Measurements from ENCODE around the gene CCNL1. TPM values are rescaled to one million over a fixed set of nuclear protein-coding genes. Genes with fewer than 3 reads are reported as not detected.
A peak's percentile ranks its signal among the peaks of the same experiment; 100 is the strongest.

CCNL1 gene
- total and polyA plus RNA-seq, 2 experiments from 2014 or later, result 125 to 300 TPM

DNA sequence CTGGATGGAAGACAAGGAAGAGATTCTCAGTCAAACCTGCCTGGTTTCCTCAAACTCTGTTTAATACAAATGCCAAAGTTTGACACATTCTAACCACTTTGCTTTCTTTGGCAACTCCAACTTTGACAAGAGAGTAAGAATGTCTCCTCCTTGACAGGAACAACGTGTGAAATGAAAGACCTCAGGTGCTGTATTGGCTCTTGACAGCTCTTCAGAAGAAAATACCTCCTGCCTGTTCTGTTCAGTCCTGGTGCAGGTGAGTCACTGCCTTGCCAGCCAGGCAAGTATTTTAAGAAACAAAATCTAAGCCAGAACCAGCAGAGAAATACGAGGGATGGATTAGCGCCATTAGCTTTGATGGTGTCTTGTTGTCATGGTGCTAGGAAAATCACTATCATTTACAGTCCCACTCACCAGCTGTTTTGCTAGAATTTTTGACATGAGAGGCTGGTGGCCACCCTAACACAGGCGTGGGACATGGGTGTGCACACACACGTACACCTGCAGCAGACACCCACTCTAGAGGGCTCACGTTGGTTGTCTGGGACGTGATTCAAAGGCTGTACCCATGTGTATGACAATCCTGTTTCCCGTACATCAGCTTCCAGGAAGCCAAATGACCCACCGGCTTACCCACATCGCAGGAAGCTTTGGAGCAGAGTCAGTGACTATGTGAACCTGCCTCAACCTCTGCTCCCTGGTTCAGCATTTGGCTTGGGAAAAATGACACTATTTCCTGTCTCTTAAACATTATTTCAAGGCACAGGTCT, 60.4 kb downstream of the CCNL1 start:
- no peaks in the 10 kb centered on the region for H3K27me3 ChIP-seq
- no peak overlapping the region for H3K4me2 ChIP-seq
- H3K4me3 ChIP-seq, result no peak overlapping the region
- H3K27ac ChIP-seq, result peak overlapping the region; percentile 53
- TF ChIP-seq EZH2phosphoT487 (IDR thresholded peaks at IDR 0.05; ENCODE audit: low read depth, severe bottlenecking, unreplicated experiment) (no peak), CTCF (IDR thresholded peaks at IDR 0.05; ENCODE audit: poor library complexity) (no peak), EZH2 (IDR thresholded peaks at IDR 0.05; ENCODE audit: borderline replicate concordance) (no peak)
- no peak overlapping the region for H2AFZ ChIP-seq
- H3K79me2 ChIP-seq, result no peaks in the 10 kb centered on the region
- H3K9me3 ChIP-seq (ENCODE audit: low read depth), result no peaks in the 10 kb centered on the region
- H3K4me1 ChIP-seq (ENCODE audit: insufficient read depth), result peaks cover 9% of the 10 kb centered on the region
- H4K20me1 ChIP-seq (ENCODE audit: insufficient read depth, poor library complexity, severe bottlenecking), result no peaks in the 10 kb centered on the region
- H3K9me2 ChIP-seq (replicated peaks; ENCODE audit: insufficient read depth), result no peaks in the 10 kb centered on the region
- WGBS (ENCODE audit: low lambda C conversion rate, missing lambda C conversion rate), result 84% methylated on average over 10 of the region's 10 CpGs
- H3K36me3 ChIP-seq (replicated peaks; ENCODE audit: insufficient read depth, low read depth), result no peaks in the 10 kb centered on the region
- no peak for DNase-seq (ENCODE audit: low spot score)

DNA sequence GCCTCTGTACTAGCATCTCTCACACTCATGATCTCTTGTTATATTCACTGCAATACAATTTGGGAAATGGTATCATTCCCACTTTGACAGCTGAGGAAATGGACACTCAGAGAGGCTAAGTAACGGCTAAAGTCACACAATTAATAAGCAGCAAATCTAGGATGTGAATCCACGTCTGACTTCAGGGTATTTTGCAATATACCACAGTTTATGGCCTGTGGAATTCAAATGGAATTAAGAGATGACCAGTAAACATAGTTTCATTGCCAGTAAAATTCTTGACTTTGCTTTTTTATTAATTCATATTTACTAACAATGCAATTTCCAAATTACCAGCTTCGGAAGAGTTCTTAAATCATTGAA, 61.1 kb downstream of the CCNL1 start:
- no peak overlapping the region for H3K4me2 ChIP-seq

DNA sequence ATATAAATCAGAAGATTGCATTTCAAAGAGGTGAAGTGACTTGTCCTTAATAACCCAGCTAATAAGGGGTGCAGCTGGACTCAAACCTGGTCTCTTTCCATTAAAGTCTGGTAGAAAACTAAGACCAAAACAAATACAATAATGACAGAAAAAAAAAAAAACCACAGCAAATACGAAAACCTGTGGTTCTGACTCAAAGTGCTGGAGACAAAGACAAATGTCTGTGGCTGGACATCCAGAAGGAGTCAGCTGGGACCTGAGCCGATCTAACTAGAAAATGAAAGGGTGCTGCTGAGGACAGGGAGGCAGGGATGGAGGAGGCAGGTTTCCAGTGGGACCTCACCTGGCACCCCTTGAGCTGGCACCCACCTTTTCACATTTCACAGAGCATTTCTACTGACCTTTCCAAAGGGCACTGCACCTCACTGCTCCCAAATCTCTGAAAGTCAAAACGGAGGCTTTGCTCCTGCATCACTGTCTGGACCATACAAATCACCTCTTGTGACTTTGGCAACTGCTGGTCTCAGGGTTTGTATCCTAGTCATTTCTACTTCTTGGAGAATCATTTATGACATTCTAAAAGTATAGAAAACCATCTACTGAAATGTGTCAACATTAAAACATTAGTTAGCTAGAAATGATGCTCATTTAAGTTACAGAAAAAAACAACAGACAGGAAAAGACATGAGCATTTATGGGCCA, 61.7 kb downstream of the CCNL1 start:
- Histone ChIP-seq H3K9me2 (replicated peaks; ENCODE audit: insufficient read depth) (no peaks in the 10 kb centered on the region), H3K4me2 (no peak overlapping the region), H3K36me3 (replicated peaks; ENCODE audit: insufficient read depth, low read depth) (no peaks in the 10 kb centered on the region), H3K9me3 (ENCODE audit: low read depth) (no peaks in the 10 kb centered on the region), H4K20me1 (ENCODE audit: insufficient read depth, poor library complexity, severe bottlenecking) (no peaks in the 10 kb centered on the region), H3K79me2 (no peaks in the 10 kb centered on the region), H3K4me3 (no peak overlapping the region), H3K4me1 (ENCODE audit: insufficient read depth) (no peaks in the 10 kb centered on the region), H2AFZ (no peak overlapping the region), H3K27ac (peak overlapping the region; percentile 31), H3K27me3 (no peaks in the 10 kb centered on the region)
- 81% methylated on average over 3 of the region's 3 CpGs for WGBS (ENCODE audit: low lambda C conversion rate, missing lambda C conversion rate)
- no peak for DNase-seq (ENCODE audit: low spot score)
- TF ChIP-seq CTCF (IDR thresholded peaks at IDR 0.05; ENCODE audit: poor library complexity) (no peak), EZH2phosphoT487 (IDR thresholded peaks at IDR 0.05; ENCODE audit: low read depth, severe bottlenecking, unreplicated experiment) (no peak)

More for the DNA sequence above, 61.1 kb downstream of the CCNL1 start:
- Histone ChIP-seq H3K9me3 (ENCODE audit: low read depth) (no peaks in the 10 kb centered on the region), H3K27ac (peak overlapping the region; percentile 53), H3K4me1 (ENCODE audit: insufficient read depth) (peaks cover 2% of the 10 kb centered on the region), H4K20me1 (ENCODE audit: insufficient read depth, poor library complexity, severe bottlenecking) (no peaks in the 10 kb centered on the region), H2AFZ (no peak overlapping the region), H3K4me3 (no peak overlapping the region), H3K27me3 (no peaks in the 10 kb centered on the region), H3K9me2 (replicated peaks; ENCODE audit: insufficient read depth) (no peaks in the 10 kb centered on the region), H3K36me3 (replicated peaks; ENCODE audit: insufficient read depth, low read depth) (no peaks in the 10 kb centered on the region), H3K79me2 (no peaks in the 10 kb centered on the region)
- 69% methylated on average over 3 of the region's 3 CpGs for WGBS (ENCODE audit: low lambda C conversion rate, missing lambda C conversion rate)
- no peak for DNase-seq (ENCODE audit: low spot score)
- TF ChIP-seq EZH2phosphoT487 (IDR thresholded peaks at IDR 0.05; ENCODE audit: low read depth, severe bottlenecking, unreplicated experiment) (no peak), EZH2 (IDR thresholded peaks at IDR 0.05; ENCODE audit: borderline replicate concordance) (no peak), CTCF (IDR thresholded peaks at IDR 0.05; ENCODE audit: poor library complexity) (no peak)

Small RNA genes within 50 kb of the gene (small RNA-seq; reads per million reads assigned to genes)
- not detected for gene RF00019
- not detected for gene RNA5SP146

All from hepatocyte (in vitro differentiated cells).